Naive thymus-derived CD8-positive, alpha-beta T cell (primary cell): ENCODE data around the gene MRGPRD. TPM values are rescaled to one million over a fixed set of nuclear protein-coding genes. Genes with fewer than 3 reads are reported as not detected.
"Not testable (repeated sequence)": the region's sequence is repeated elsewhere in the genome, so short reads cannot be mapped to it uniquely, and the experiment has no call there.

Experiments used
- ATAC-seq, 2 donors: fragments of 150-1000 bp; cut with Tn5 transposase in 1 of 2; sonication (Bioruptor Pico), chemical (Tn5 transposase) in 1 of 2; 1 replicate in 1 of 2; 2 replicates in 1 of 2; pipeline ENCODE4 v1.10.0; 2021; ENCODE audit warnings: mild to moderate bottlenecking in 2 of 2, moderate library complexity in 2 of 2
- POLR2A ChIA-PET: fragments of 350-600 bp; sonication (Branson Sonifier 250); formaldehyde crosslinking; loops from one replicate; lab custom pipeline; 2021; ENCODE audit warnings: antibody characterized with exemption; lab: Charles Lee
- DNase-seq, 10 donors: peaks; one replicate each; pipeline versions ENCODE4 v3.0.0 to v3.0.0-alpha.2; 2020 to 2022
- H3K27ac Mint-ChIP-seq, 10 donors: one replicate each; pipeline ENCODE4 v1.8.0; 2020 to 2022; ENCODE audit warnings: mild to moderate bottlenecking in 10 of 10, mixed read lengths in 10 of 10, moderate library complexity in 4 of 10, inconsistent platforms in 1 of 10
- H3K27me3 Mint-ChIP-seq, 5 donors: one replicate each; pipeline ENCODE4 v1.8.0; 2021 to 2022; ENCODE audit warnings: mixed read lengths in 5 of 5
- H3K36me3 Mint-ChIP-seq, 3 donors: one replicate each; pipeline ENCODE4 v1.8.0; 2020 to 2022; ENCODE audit warnings: mixed read lengths in 3 of 3, mild to moderate bottlenecking in 2 of 3, inconsistent platforms in 1 of 3
- H3K4me1 Mint-ChIP-seq, 4 donors: one replicate each; pipeline ENCODE4 v1.8.0; 2021 to 2022; ENCODE audit warnings: mixed read lengths in 4 of 4
- H3K4me3 Mint-ChIP-seq, 10 donors: one replicate each; pipeline ENCODE4 v1.8.0; 2020 to 2022; ENCODE audit warnings: mild to moderate bottlenecking in 10 of 10, mixed read lengths in 10 of 10, moderate library complexity in 6 of 10, inconsistent platforms in 1 of 10
- H3K9me3 Mint-ChIP-seq, 9 donors: one replicate each; pipeline ENCODE4 v1.8.0; 2020 to 2022; ENCODE audit warnings: mixed read lengths in 9 of 9, mild to moderate bottlenecking in 3 of 9, inconsistent platforms in 1 of 9, moderate library complexity in 1 of 9
- polyA plus RNA-seq, 3 donors: library from polyadenylated mRNA; unstranded; fragments of 300-500 nt; fragmentation: Illumina TruSeq; gene quantifications; one replicate each; pipeline ENCODE4 v1.2.3, GENCODE V29; 2021
- total RNA-seq, 8 experiments: library from RNA in 2 of 8; stranded (reverse) in 2 of 8; gene quantifications; one replicate each; pipeline ENCODE4 v1.2.3 and lab custom pipeline; 2021 to 2026

The MRGPRD gene
- total and polyA plus RNA-seq, 5 experiments from 2014 or later = 0.36 TPM; not detected in 4

DNA sequence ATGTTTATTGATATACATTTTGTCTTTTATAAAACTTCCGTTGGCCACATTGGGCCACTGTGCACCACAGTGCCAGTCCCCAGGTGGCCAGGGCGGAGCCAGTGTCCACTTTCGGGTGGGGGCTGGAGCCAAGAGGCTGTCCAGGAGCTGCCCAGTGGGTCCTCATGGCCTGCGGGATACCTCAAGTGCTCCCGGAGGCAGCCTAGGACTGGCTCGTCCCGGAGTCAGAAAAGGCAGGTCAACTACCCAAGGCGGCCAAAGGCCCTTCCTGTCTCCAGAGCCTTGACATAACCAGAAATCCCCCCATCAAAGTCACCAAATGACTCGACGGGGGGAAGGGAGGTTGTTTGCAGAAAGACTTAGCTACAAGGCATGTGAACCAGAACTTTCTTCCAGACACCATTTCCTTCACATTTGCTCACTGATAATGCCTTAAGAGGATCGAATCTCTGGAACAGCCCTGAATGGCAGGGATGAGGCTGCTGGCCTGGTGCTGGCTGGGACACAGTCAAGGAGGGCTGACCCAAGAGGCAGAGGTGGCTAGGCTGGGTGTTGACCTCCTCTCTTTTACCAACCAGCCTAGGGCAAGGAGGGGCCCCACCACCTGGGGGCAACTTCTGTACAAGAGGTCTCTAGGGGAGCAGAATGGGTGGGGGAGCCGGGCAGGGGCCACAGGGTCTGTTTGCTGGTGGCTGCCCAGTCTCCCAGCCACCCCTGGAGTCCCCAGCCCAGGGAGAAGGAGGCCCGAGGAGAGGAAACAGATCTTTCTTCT, 23.8 kb upstream of the MRGPRD start:
- ATAC-seq = no peak
- peak in 1 of 10 donors; percentile 60 for DNase-seq
- Mint-ChIP-seq H3K4me1 (peaks cover 0 to 3% (median 0%) of the 10 kb centered on the region in 4 donors), H3K36me3 (no peaks in the 10 kb centered on the region), H3K4me3 (no peak overlapping the region), H3K27me3 (peaks cover 0 to 30% (median 17%) of the 10 kb centered on the region in 5 donors), H3K9me3 (no peaks in the 10 kb centered on the region), H3K27ac (no peak overlapping the region)
- POLR2A ChIA-PET = no interaction called here

DNA sequence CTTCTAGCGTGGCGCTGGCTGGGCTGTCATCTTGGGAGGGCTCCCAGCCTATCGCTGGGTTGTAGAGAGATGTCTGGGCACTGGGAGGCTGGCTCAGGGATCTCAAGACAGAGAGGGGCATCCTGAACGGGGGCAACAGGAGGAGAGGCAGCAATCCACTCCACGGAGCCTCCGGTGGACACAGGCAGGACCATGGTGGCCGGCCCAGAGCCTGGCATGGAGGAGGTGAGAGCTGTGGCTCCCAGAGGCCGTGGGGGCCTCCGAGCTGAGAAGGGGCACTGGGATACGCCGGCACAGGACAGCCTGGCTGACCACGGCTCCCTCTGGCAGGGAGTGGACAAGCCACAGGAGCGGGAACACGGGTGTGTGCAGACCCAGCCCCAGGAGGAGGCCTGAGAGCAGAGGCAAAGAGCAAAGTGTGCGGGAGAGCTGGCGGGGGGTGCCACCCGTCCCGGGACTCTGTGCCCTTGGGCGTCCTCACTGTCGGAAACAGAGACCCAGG, 23.1 kb upstream of the MRGPRD start:
- H3K4me3 Mint-ChIP-seq = no peak overlapping the region
- ATAC-seq (no peak), DNase-seq (peak in 1 of 10 donors; percentile 53)
- no peak overlapping the region for H3K27ac Mint-ChIP-seq
- H3K9me3 Mint-ChIP-seq = no peaks in the 10 kb centered on the region
- POLR2A ChIA-PET = no interaction called here
- peaks cover 0 to 5% (median 1%) of the 10 kb centered on the region in 4 donors for H3K4me1 Mint-ChIP-seq
- peaks cover 0 to 30% (median 14%) of the 10 kb centered on the region in 5 donors for H3K27me3 Mint-ChIP-seq
- no peaks in the 10 kb centered on the region for H3K36me3 Mint-ChIP-seq

DNA sequence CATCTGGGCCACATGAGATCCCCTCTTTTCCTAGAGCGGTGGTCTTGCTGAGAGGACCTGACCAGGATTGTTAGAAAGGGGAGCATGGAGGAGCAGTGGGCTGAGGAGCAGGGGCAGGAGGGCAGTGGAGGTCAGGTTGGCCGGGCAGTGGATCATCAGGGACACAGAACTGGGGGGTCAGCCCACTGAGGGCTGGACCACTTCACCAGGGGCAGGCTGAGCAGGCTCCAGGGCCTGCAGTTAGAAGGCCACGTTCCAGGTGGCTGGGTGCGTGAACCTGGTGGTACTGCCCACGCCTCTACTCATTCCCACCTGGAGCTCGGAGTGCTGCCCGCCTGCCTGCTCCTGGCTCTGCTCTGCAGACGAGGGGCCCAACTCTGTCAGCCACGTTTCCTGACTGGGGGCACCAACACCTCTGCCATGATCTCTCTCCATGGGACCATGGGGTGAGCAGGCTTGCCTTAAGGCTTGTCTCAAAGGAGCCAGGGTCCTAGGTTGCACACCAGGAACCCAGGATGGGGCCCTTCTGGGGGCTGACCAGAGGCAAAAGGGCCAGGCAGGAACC, 22.6 kb upstream of the MRGPRD start:
- H3K4me3 Mint-ChIP-seq = no peak overlapping the region
- no peaks in the 10 kb centered on the region for H3K36me3 Mint-ChIP-seq
- peak in 1 of 10 donors; percentile 55 for DNase-seq
- no peaks in the 10 kb centered on the region for H3K9me3 Mint-ChIP-seq
- H3K4me1 Mint-ChIP-seq = peaks cover 0 to 6% (median 1%) of the 10 kb centered on the region in 4 donors
- no peak overlapping the region for H3K27ac Mint-ChIP-seq
- no peak for ATAC-seq
- POLR2A ChIA-PET = no interaction called here
- H3K27me3 Mint-ChIP-seq = peaks cover 0 to 27% (median 13%) of the 10 kb centered on the region in 5 donors

DNA sequence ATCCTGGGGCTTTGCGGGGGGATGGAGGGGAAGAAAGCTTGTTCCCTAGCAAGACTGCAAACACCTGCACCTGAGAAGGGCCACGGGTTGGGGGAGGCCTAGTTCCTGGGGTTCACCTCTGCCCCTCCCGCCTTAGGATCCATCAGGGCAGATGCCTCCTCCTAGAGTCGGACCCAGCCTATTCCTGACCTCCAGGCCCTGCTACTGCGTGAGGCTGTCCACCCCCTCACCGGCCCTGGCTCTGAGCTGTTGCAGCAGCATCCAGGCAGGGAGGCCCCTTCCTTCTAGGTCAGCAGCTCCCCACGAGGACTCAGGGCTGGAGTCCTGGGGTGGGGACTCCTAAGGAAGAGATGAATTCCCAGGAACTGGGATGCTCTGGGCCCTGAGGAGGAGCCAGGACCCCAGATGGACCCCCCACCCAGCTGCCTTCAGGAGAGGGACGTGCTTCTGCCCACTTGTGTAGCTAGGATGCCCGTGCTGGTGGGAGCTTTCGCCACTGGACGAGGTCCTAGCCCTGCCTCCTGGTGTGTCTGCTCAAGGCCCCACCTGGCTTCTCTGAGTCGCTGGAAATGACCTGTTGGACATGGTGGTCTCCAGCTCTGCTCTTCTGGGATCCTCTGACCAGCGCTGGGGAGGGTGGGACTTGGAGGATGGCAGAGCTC, 21.9 kb upstream of the MRGPRD start:
- Mint-ChIP-seq H3K4me3 (no peak overlapping the region), H3K4me1 (peaks cover 0 to 6% (median 1%) of the 10 kb centered on the region in 4 donors), H3K36me3 (no peaks in the 10 kb centered on the region), H3K9me3 (no peaks in the 10 kb centered on the region), H3K27me3 (peaks cover 0 to 22% (median 13%) of the 10 kb centered on the region in 5 donors), H3K27ac (no peak overlapping the region)
- ATAC-seq = no peak
- peak in 1 of 10 donors; percentile 21 for DNase-seq
- POLR2A ChIA-PET = no interaction called here

DNA sequence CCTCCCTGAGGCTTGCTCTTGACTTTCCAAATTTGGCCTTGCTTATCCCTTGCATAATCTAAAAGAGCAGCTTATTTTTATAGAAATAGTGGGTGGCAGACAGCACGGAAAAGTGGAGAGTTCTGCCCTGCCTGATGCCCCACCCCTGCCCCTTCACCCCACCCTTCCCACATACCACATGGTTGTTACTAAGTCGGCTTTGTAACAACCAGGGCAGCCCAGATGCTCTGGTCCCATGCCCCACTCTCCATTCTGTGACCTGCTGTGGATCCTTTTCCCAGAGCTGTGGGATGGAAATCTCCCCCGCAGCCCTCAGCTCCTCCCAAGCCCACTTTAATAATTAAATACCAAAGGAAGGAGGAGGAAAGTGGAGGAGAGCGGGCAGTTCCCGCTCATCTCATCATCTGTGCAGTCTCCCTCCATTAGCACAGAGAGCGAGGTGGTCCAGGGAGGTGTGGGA, 21.4 kb upstream of the MRGPRD start:
- Mint-ChIP-seq H3K4me3 (no peak overlapping the region), H3K27ac (no peak overlapping the region), H3K27me3 (peaks cover 0 to 22% (median 13%) of the 10 kb centered on the region in 5 donors), H3K36me3 (no peaks in the 10 kb centered on the region), H3K4me1 (peaks cover 0 to 6% (median 1%) of the 10 kb centered on the region in 4 donors), H3K9me3 (no peaks in the 10 kb centered on the region)
- DNase-seq = no peak
- no peak for ATAC-seq
- POLR2A ChIA-PET = no interaction called here

DNA sequence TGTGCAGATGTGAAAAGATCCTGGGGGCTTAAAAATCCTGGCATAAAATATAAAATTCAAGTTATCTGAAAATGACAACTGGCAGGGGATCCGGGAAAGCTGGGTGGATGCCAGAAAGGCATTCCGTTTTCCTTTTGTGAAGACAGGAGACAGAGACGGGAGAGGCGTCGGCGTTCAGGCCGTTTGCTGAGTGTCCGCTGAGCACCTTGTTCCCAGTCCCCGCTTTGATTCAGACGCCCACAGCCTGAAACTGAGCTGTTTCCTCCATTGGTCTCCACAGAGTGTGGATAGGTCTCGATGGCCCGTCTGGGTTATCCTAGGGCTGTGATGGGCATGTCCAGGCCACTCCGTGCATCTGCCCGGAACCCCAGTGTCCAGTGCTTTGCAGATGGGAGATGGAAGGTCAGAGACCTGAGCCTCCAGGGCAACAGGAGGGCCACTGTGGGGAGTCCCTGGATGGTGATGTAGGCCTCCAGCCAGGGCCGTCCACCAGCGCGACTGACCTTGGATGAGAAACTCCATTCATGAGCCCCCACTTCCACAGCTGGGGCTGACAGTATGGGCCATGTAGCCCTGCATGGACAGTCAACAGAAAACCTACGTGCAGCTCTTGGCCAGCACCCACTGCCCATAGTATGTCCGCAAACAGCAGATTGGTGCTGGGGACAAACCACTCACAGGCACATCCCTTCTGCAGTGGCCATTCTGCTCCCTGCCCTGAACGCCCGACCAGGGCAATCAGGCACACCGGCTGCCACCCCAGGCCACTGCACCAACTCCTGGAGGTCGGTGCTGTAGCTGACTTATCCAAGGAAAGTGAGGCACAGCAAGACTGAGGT, 20.7 kb upstream of the MRGPRD start:
- Mint-ChIP-seq H3K9me3 (no peaks in the 10 kb centered on the region), H3K4me1 (peaks cover 0 to 6% (median 1%) of the 10 kb centered on the region in 4 donors), H3K4me3 (no peak overlapping the region), H3K27ac (no peak overlapping the region), H3K36me3 (no peaks in the 10 kb centered on the region), H3K27me3 (peaks cover 0 to 22% (median 15%) of the 10 kb centered on the region in 5 donors)
- ATAC-seq (no peak), DNase-seq (peak in 1 of 10 donors; percentile 58)
- POLR2A ChIA-PET = no interaction called here

DNA sequence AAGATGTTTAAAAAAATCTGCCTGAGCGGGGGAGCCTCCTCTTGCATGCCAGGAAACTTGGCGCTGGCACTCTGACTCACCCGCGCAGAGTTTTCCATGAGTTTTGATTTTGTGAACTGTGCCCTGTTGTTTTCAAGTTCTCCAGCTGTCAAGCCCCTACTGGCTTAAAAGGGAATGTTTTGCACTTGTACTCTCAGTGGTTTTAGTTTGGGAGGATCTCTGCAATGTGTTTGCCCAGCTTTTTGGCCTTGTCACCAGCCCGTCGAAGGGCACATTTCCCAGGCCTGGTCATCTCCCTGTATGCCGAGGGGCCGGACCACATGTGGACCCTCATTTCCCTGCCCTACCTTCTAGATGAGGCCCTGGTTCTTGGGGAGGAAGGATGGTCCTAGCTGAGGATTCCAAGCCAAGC, 20.1 kb upstream of the MRGPRD start:
- DNase-seq (peak in 1 of 10 donors; percentile 57), ATAC-seq (no peak)
- POLR2A ChIA-PET = no interaction called here
- peaks cover 0 to 20% (median 16%) of the 10 kb centered on the region in 5 donors for H3K27me3 Mint-ChIP-seq
- H3K27ac Mint-ChIP-seq = no peak overlapping the region
- no peaks in the 10 kb centered on the region for H3K36me3 Mint-ChIP-seq
- no peak overlapping the region for H3K4me3 Mint-ChIP-seq
- H3K9me3 Mint-ChIP-seq = no peaks in the 10 kb centered on the region
- peaks cover 0 to 6% (median 1%) of the 10 kb centered on the region in 4 donors for H3K4me1 Mint-ChIP-seq

DNA sequence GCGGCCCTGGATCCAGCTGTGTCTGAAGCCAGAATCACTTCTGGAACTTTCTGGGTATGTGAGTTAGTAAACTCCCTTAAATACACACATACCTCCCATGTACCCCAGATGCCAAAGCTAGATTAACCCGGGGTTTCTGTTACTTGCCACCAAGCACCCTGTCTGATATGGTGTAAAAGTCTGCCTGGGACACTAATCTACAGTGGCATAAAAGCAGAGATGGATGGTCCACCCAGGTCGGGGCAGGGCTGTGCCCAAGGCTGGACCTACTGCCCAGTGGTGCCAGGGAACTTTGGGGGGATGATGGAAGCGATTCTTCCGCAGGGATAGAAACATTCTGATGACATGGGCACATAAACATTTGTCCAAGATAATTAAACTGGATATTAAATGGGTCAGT, 19.6 kb upstream of the MRGPRD start:
- H3K4me1 Mint-ChIP-seq = peaks cover 0 to 6% (median 1%) of the 10 kb centered on the region in 4 donors
- ATAC-seq = no peak
- peaks cover 0 to 16% (median 13%) of the 10 kb centered on the region in 5 donors for H3K27me3 Mint-ChIP-seq
- no peaks in the 10 kb centered on the region for H3K36me3 Mint-ChIP-seq
- H3K9me3 Mint-ChIP-seq = no peaks in the 10 kb centered on the region
- POLR2A ChIA-PET = no interaction called here
- no peak for DNase-seq
- no peak overlapping the region for H3K27ac Mint-ChIP-seq
- no peak overlapping the region for H3K4me3 Mint-ChIP-seq

DNA sequence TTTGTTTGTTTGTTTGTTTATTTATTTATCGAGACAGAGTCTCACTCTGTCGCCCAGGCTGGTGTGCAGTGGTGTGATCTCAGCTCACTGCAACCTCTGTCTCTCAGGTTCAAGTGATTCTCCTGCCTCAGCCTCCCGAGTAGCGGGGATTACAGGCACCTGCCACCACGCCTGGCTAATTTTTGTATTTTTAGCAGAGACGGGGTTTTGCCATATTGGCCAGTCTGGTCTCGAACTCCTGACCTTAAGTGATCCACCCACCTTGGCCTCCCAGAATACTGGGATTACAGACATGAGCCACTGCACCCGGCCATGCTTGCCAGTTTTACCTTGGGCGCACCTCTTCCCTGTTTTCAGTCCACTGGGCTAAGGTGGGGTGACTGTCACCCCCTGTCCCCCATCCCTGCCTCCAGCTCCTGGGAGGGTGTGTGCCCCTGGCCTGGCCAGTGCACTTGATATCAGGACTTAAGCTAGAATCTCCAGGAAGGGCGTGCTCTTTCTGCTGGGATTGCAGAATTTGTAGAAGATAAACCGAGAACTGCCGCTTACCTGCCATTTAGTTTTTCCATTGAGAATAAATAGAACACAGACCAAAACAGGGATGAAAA, 19.1 kb upstream of the MRGPRD start:
- POLR2A ChIA-PET, ATAC-seq, H3K9me3 Mint-ChIP-seq, H3K4me1 Mint-ChIP-seq, DNase-seq, H3K36me3 Mint-ChIP-seq, H3K4me3 Mint-ChIP-seq: not testable (repeated sequence)
- Mint-ChIP-seq H3K27me3 (peaks cover 0 to 12% (median 10%) of the 10 kb centered on the region in 5 donors), H3K27ac (peak overlapping the region in 1 of 10 donors; percentile 24)

DNA sequence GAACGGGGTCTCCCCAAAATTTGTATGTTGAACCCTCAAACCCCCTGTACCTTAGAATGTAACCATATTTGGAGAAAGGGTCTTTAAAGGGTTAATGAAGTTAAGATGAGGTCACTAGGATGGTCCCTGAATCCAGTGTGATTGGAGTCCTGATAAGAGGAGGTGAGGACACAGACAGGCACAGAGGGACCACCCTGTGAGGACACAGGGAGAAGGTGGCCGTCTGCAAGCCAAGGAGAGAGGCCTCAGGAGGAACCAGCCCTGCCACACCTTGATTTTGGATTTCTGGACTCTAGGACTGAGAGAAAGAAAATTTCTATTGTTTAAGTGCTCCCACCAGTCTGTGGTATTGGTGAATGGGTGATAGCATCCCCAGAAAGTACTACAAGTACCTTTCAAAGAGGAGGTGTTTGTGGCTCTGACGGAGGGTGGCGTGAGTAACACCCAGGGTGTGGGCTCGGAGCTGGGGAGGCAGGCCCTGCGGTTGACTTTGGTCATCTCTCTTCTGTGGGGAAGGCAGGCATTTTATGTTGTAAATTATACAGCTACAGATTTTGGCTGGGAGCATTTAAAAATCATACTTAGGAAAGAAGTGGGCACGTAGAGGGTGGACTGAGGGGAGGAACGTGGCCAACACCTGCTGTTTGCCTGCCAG, 18.4 kb upstream of the MRGPRD start:
- no peak for ATAC-seq

DNA sequence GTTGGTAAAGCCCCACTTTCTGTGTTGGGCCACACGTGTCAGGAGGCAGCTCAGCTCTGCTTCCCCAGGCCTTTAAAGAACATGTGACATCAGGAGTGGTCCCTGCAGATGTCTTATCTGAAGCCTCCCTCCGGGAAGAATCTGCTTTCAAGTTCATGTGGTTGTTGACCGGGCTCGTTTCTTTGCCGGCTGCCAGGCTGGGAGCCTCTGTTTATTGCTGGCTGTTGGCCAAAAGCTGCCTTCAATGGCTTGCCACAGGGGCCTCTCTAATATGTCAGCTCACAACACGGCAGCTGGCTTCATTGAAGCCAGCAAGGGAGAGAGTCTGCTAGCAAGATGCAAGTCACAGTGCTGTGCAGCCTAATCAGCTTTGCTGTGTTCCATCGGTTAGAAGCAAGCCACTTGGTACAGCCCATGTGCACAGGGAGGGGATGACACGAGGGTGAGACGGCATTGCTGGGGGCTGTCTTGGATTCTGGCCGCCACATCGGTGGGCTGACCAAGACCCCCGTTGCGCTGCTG, 17.7 kb upstream of the MRGPRD start:
- H3K9me3 Mint-ChIP-seq = no peaks in the 10 kb centered on the region
- no peak overlapping the region for H3K4me3 Mint-ChIP-seq

More for the DNA sequence above, 18.4 kb upstream of the MRGPRD start:
- Mint-ChIP-seq H3K4me3 (no peak overlapping the region), H3K4me1 (peaks cover 0 to 6% (median 0%) of the 10 kb centered on the region in 4 donors), H3K27me3 (peaks cover 0 to 15% (median 10%) of the 10 kb centered on the region in 5 donors), H3K36me3 (no peaks in the 10 kb centered on the region), H3K9me3 (no peaks in the 10 kb centered on the region), H3K27ac (peak overlapping the region in 1 of 10 donors; percentile 67)
- POLR2A ChIA-PET = no interaction called here
- DNase-seq = no peak

More for the DNA sequence above, 17.7 kb upstream of the MRGPRD start:
- POLR2A ChIA-PET = no interaction called here
- peaks cover 0 to 6% (median 0%) of the 10 kb centered on the region in 4 donors for H3K4me1 Mint-ChIP-seq
- H3K36me3 Mint-ChIP-seq = no peaks in the 10 kb centered on the region
- H3K27me3 Mint-ChIP-seq = peaks cover 0 to 21% (median 10%) of the 10 kb centered on the region in 5 donors
- ATAC-seq (no peak), DNase-seq (no peak)
- peak overlapping the region in 1 of 10 donors; percentile 34 for H3K27ac Mint-ChIP-seq
